ENCODE measurements around the gene NKX2-8. TPM values are rescaled to one million over a fixed set of nuclear protein-coding genes. Genes with fewer than 3 reads are reported as not detected.

The NKX2-8 gene
- total RNA-seq = not detected in 2 replicates

GRCh38 chr14:36582011-36582873, at the start of gene NKX2-8:
TSS of gene NKX2-8 (minus strand) at chr14:36582614. CDS start at chr14:36582389, 225 bp downstream.

Other genes starting within 250 kb of the NKX2-8 start
- not detected in 2 replicates for gene NKX2-1, start 62.4 kb downstream of the NKX2-8 start, total RNA-seq
- gene PAX9, start 79.2 kb upstream of the NKX2-8 start, total RNA-seq = 0.05 TPM in 1 of 2 replicates, not detected in the other